ENCODE results near the gene DIO3.
"Not testable (repeated sequence)": the region's sequence is repeated elsewhere in the genome, so short reads cannot be mapped to it uniquely, and the experiment has no call there.

DIO3 gene

DNA sequence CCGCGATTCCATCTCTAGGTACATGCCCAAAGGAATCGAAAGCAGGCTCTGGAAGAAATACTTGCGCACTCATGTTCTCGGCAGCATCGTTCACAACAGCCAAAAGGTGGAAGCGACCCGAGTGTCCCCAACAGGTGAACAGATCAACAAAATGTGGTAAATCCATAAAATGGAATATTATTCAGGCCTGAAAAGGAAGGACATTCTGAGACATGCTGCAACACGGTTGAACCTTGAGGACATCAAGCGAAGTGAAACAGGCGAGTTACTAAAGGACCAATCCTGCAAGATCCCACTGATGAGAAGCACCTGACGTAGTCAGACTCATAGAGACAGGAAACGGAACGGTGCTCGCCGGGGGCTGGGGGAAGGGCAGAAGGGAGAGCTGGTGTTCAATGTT is 17.5 kb upstream of the DIO3 start:
- no peak for DNase-seq

- DNase-seq: no peak
Measured at GRCh38 chr14:101544550-101544949, 16.7 kb upstream of the DIO3 start.

DNA sequence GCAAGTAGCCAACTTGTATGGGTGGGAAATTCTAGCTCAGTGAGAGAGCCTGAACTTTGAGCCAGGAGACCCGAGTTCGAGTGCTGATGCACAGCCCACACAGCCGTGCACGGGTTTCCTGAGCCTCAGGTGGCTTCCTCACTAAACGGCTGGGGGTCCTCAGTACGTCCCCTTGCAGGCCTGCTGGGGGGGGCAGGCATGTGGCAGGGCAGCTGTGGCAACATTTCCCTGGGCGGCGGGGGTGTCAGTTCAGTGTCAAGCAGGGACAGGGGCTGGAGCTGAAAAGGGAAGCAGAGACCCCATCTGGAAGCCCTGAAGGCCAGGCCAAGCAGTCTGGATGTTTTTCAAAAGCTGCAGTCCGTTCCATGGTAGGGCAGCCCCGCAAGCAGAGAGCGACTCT is 14.6 kb upstream of the DIO3 start:
- no peak for DNase-seq

GRCh38 chr14:101547107-101547738 is 14.1 kb upstream of the DIO3 start:
- DNase-seq: no peak

- no peak for DNase-seq
Measured at GRCh38 chr14:101547961-101548669, 13.2 kb upstream of the DIO3 start.

DNA sequence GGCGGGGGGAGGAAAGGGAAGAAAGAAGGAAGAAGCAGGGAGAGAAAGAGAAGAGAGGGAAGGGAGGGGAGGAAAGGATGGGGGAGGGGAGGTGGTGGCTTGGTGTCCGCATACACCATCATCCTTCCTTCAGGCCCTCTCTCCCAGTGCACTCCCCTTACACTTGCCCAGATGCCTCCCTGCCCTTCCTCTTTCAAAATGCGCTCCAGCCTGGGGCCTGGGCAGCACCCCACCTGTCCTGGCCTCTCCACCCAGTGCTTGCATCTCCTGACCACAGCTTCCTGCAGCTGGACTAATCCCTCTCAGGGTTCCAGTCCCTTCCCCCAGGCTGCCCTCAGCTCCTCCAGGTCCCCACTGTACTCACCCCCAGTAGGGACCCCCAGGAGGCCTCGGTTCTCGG is 12.6 kb upstream of the DIO3 start:
- DNase-seq: no peak

- DNase-seq: no peak
Measured at GRCh38 chr14:101549154-101549553, 12.1 kb upstream of the DIO3 start.

DNA sequence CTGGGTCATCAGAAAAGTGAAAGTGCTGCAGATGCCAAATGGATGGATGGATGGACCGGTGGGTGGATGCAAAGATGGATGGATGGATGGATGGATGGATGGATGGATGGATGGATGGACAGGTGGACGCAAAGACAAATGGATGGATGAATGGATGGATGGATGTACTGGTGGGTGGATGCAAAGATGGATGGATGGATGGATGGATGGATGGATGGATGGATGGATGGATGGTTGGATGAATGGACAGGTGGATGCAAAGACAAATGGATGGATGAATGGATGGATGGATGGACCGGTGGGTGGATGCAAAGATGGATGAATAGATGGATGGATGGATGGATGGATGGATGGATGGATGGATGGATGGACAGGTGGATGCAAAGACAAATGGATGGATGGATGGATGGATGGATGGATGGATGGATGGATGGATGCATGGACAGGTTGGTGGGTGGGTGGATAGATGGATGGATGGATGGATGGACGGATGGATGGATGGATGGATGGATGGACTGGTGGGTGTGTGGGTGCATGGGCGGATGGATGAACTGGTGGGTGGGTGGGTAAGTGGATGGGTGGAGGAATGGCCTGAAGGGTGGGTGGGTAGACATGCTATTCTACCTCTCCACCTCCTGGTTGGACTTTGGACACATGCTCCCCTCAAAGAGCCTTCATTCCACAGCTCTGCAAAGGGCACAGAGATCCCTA is 10.9 kb upstream of the DIO3 start:
- DNase-seq: not testable (repeated sequence)

- no peak for DNase-seq
Measured at GRCh38 chr14:101551729-101552595, 9.3 kb upstream of the DIO3 start.

DNA sequence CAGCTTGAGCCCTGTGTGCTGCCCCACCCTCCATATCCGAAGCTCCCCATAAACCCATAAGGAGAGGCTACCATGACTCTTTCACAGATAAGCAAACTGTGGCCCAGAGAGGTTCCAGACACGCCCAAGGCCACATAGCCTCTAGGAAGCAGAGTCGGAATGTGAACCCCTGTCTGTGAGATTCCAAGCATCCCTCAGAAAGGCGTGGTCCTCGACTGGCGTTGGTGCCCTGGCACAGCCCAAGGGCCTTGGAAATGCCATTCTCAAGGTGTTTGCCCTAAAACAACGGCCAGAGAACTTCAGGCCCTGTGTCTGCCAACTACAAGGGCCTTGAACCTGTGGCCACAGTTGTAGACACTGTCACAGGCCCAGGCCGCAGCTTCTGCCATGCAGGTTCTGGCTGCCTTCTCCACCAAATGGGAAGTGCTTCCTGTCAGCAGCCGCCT is 8.5 kb upstream of the DIO3 start:
- no peak for DNase-seq

GRCh38 chr14:101553393-101553792 is 7.9 kb upstream of the DIO3 start:
- no peak for DNase-seq

DNA sequence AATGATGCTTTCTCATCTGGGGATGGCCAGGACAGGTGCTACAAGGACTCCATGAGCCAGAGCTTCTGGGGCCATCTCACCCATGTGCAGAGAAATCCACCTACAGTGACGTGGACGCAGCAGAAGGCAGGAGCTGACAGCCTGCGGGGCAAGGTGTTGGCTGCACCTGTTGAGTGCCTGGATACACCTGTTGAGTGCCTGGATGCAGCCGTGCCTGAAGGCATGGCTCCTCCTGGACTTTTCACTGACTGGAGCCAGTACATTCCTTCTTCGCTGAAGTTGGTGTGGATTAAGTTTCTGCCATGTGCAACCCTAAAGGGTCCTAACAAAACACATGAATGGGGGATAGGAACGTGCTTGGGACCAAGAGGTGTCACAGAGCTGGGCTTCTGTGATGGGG is 7.4 kb upstream of the DIO3 start:
- DNase-seq: no peak

DNA sequence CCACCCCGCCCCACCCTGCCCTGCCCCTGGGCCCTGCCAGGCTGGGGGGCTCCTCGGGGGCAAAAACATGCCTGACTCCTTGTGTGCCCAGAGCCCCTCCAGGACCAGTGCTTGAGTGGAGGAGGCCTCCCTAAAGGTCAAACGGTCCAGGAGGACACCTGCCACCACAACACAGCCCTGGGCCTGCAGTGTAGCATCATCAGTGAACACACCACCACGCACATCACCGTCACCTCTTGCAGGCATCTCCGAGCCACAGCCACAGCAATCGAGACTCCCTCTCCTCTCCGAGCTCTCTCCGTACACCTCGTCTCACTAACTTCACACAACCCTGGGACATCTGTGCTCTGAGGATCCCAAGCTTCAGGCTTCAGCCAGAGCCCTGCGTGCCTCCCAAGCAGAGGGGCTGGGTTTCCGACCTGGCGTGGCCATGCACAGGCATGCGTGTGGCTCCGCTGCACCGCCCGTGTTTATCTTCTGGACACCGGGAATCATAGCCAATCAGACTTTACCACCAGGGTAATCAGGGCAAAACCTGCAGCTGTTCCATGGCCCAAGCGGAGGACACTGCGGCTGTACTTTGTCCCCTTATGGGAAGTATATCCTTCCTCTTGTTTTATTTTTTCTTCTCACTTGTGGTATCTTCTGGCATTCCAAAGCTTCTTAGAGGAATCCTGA is 6.2 kb upstream of the DIO3 start:
- no peak for DNase-seq

- DNase-seq: not testable (repeated sequence)
Measured at GRCh38 chr14:101555669-101556043, 5.6 kb upstream of the DIO3 start.

DNA sequence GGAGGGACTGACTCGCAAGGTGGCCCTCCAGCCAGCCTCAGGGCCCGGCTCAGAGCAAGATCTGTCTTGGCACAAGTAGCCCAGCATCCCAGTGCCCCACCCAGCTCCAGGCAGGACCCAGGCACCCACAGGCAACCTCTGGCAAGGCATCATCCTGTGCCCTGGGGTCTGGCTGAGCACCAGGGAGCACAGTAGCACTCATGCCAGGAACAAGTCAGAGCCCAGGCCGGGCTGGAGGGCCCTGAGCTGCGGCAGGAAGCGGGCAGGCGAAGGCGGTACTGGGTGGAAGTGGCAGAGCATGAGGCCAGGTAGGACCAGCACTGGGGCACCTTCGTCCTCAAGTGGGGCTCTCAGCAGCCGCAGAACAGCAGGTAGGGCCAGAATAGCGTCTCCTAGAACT is 5.2 kb upstream of the DIO3 start:
- DNase-seq: no peak

DNA sequence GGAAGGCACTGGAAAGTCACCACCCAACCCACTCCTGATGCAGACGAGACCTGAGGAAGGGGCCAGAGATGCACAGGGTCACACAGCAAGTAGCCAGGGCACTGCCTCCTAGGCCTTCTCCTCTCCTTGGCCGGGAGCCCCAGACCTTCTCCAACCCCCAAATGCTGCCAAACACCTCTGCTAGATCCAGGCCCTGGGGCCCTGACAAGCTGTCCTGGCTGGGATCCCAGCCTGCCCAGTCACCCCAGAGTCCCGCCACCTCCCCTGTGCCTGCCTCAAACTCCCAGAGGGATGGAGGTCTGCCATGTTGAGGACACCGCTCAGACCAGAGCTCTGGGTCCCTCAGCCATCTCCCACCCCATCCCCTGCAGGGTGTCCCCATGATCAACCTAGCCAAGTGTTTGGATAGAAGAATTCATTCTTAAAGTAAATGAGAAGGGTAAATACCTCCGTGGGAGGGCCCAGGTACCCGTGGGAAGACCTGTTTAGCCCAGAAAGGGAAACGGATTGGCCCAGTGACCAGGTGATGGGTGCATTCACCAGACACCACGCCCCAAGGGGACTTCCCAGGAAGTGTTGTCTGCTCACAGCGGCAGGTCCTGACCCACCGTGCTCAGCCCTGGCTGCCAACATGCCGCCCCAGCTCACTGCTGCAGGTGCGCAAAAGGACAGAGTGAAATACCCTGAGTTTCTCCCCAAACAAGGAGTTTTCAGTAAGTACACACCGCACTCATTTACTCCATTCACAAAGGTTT is 4.6 kb upstream of the DIO3 start:
- DNase-seq: no peak

DNA sequence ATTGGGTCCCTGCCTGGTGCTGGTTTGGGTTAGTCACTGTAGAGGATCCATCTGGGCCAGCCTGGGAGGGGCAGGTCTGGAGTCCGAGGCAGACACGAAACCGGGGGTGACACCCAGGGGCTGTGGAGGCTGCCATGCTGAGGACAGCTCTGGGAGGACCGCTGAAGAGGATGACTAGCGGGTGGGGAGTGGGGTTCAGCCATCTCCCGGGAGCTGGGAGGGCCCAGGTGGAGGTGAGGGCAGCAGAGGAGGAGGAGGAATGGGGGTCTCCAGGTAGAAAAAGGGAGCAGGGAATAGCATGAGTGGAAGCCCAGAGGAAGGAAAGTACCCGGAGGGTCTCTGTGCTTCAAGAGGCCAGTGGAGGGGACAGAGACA is 4.0 kb upstream of the DIO3 start:
- no peak for DNase-seq

DNA sequence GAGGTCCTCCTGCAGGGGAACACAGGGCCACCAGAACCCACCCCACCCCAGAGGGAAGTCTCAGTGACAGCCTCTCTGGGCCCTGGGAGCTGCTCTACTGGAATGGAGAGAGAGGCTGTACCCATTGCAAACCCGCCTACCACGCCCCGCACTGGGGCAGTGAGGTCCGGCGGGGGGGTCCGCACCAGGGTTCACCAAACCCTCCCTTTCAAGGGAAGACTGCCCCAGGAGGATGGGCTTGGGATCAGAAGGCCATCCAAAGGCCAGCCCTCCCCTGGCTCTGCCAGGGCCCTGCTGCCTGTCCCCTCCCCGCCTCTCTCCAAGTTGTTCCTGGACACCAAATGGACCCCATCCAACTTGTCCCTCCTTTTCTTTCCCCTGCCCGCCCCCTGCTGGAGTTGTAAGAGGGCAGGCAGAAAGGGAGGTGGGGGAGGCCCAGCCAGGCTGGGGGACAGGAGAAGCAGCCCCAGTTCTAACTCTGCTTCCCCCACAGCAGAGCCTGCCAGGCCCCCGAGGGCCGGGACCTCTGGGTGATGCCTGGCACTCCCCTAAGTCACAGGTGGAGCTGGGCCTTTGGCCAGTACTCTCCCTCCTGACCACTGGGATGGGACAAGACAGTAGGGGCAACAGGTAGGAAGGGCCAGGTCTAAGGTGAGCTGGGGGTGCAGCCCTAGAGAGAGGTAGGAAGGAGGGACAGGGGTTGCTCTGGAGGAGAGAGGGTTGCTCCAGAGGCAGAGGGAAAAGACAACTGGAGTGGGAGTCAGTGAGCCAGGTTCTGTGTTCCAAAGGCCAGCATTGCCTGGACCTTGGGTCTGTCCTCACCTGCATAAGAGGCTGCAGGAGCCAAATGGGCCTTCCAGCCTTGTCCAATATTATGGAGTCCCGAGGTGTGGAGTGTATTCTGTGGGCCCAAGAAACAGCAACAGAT is 3.2 kb upstream of the DIO3 start:
- DNase-seq: no peak

GRCh38 chr14:101558739-101559240 is 2.5 kb upstream of the DIO3 start:
- DNase-seq: no peak

DNA sequence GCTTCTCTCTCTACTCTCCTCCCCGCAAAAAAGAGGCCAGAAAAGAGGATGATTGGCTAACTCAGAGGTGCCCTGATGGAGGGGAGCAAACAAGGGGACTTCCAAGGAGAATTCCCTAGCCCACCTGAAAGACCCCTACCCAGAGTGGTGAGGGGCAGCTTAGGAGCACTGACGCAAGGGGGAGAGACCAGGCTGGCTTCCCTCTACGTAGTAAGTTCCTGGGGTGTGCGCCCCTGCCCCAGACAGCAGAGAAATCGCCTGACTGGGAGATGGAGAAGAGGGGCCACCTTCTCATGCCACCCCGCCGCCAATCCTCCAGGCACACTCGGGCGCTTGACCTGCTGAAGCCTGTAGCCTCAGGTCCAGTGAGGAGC is 2.1 kb upstream of the DIO3 start:
- no peak for DNase-seq
